Loucy (cell line): ENCODE data around the gene POLR2B.

Experiments
- H2AFZ ChIP-seq: fragments of 200-600 bp; sonication (generic); 2 replicates; pipeline ENCODE4 v1.6.0; 2016; ENCODE audit warnings: antibody characterized with exemption, mild to moderate bottlenecking, low read length, moderate library complexity
- H3F3A ChIP-seq: fragments of 200-600 bp; 2 replicates; pipeline ENCODE4 v1.6.0; 2016; ENCODE audit warnings: antibody characterized with exemption, low read depth, mild to moderate bottlenecking
- H3K27me3 ChIP-seq: fragments of 200-600 bp; sonication (generic); 2 replicates; pipeline ENCODE4 v1.6.1; 2014; ENCODE audit warnings: low read length, mild to moderate bottlenecking; ENCODE audit not compliant: insufficient read depth, poor library complexity, severe bottlenecking
- H3K36me3 ChIP-seq: fragments of 200-600 bp; sonication (generic); 2 replicates; pipeline ENCODE4 v1.6.1; 2016; ENCODE audit warnings: low read length; ENCODE audit not compliant: insufficient read depth
- H3K4me1 ChIP-seq: fragments of 200-600 bp; sonication (generic); 2 replicates; pipeline ENCODE4 v1.5.1; 2014; ENCODE audit warnings: low read length, mild to moderate bottlenecking; ENCODE audit not compliant: insufficient read depth, poor library complexity, severe bottlenecking
- H3K4me2 ChIP-seq: fragments of 200-600 bp; sonication (generic); 2 replicates; pipeline ENCODE4 v1.6.0; 2014; ENCODE audit warnings: antibody characterized with exemption, low read length, low read depth, mild to moderate bottlenecking; ENCODE audit not compliant: poor library complexity, severe bottlenecking
- H3K4me3 ChIP-seq: fragments of 200-600 bp; sonication (generic); 2 replicates; pipeline ENCODE4 v1.5.1; 2014; ENCODE audit warnings: low read length, mild to moderate bottlenecking, mixed read lengths; ENCODE audit not compliant: poor library complexity, severe bottlenecking
- H3K79me2 ChIP-seq: fragments of 200-600 bp; sonication (generic); 2 replicates; pipeline ENCODE4 v1.6.1; 2014; ENCODE audit warnings: low read length; ENCODE audit not compliant: insufficient read depth
- H3K9ac ChIP-seq: fragments of 200-600 bp; sonication (generic); 2 replicates; pipeline ENCODE4 v1.6.0; 2014; ENCODE audit warnings: mild to moderate bottlenecking, low read depth, low read length, moderate library complexity; ENCODE audit not compliant: poor library complexity, severe bottlenecking
- H3K9me2 ChIP-seq: fragments of 200-600 bp; sonication (generic); replicated peaks from 2 replicates; pipeline ENCODE4 v1.6.1; 2016; ENCODE audit warnings: low read depth, low read length, mixed read lengths
- H3K9me3 ChIP-seq: fragments of 200-600 bp; sonication (generic); 2 replicates; pipeline ENCODE4 v1.6.1; 2014; ENCODE audit warnings: mild to moderate bottlenecking, antibody characterized with exemption, low read length, low read depth; ENCODE audit not compliant: insufficient read depth
- H4K20me1 ChIP-seq: fragments of 200-600 bp; sonication (generic); 2 replicates; pipeline ENCODE4 v1.6.0; 2014; ENCODE audit warnings: antibody characterized with exemption, low read length, mild to moderate bottlenecking; ENCODE audit not compliant: insufficient read depth, poor library complexity, severe bottlenecking
- CTCF ChIP-seq: fragments of 200-600 bp; sonication (generic); conservative IDR thresholded peaks from 2 replicates; pipeline ENCODE4 v1.5.1; 2014; ENCODE audit warnings: mild to moderate bottlenecking, antibody characterized with exemption, low read length
- EZH2phosphoT487 ChIP-seq: fragments of 200-600 bp; IDR thresholded peaks from 2 replicates; pipeline ENCODE4 v1.6.1; 2018; ENCODE audit warnings: antibody characterized with exemption, mild to moderate bottlenecking, moderate library complexity, borderline replicate concordance

The POLR2B gene

GRCh38 chr4:56972389-56972788, 6.3 kb upstream of the POLR2B start:
- Histone ChIP-seq H3K36me3 (peaks cover 50% of the 10 kb centered on the region), H3K4me1 (peaks cover 17% of the 10 kb centered on the region), H2AFZ (no peak overlapping the region), H3K27me3 (no peaks in the 10 kb centered on the region), H3K9me2 (no peaks in the 10 kb centered on the region), H3F3A (no peaks in the 10 kb centered on the region), H3K4me2 (no peak overlapping the region), H3K9me3 (peaks cover 14% of the 10 kb centered on the region), H3K79me2 (peaks cover 52% of the 10 kb centered on the region), H3K9ac (no peak overlapping the region), H4K20me1 (peaks cover 21% of the 10 kb centered on the region), H3K4me3 (no peak overlapping the region)
- TF ChIP-seq CTCF (no peak), EZH2phosphoT487 (no peak)

DNA sequence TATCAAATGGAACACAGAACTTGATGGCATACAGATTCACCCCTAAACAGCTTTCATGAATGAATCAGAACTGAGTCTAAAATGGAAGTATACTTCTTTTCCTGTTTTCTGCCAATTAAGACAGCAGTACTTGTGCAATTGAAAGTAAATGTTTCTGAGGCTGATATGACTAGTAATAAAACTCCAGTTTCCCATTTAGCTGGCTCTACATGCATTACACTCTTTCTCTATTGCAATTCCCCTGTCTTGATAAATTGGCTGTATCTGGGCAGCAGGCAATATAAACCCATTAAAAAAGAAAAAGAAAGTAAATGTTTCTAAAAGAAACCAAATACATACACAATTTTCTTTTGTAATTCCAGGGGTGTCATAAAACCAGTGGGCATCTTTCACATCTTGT, 5.9 kb upstream of the POLR2B start:
- Histone ChIP-seq H3K9me2 (no peaks in the 10 kb centered on the region), H2AFZ (no peak overlapping the region), H4K20me1 (peaks cover 21% of the 10 kb centered on the region), H3F3A (no peaks in the 10 kb centered on the region), H3K4me1 (peaks cover 17% of the 10 kb centered on the region), H3K79me2 (peaks cover 52% of the 10 kb centered on the region), H3K4me2 (no peak overlapping the region), H3K9ac (no peak overlapping the region), H3K36me3 (peaks cover 46% of the 10 kb centered on the region), H3K9me3 (peaks cover 14% of the 10 kb centered on the region), H3K27me3 (no peaks in the 10 kb centered on the region), H3K4me3 (no peak overlapping the region)
- TF ChIP-seq CTCF, result no peak
- no peak for TF ChIP-seq EZH2phosphoT487

DNA sequence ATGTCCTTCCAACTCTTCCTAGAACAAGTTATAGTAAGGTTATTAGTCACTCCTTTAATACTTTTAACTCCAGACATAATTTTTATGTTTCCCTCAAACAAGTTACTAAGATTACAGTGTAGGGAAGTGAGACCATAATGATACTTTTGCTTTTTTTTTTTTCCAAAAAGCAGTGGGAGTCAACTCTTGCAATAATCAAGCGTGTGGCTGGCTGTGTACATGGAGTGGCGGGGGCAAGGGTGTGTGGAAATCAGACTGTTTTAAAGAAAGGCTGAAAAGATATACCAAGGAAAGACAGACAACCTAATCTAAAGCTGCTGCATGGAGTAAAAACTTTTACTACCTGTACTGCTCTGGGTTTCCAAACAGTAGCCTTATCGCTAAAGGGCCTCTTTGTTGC, 5.4 kb upstream of the POLR2B start:
- peak overlapping the region; percentile 97 for H3K4me2 ChIP-seq
- H3K79me2 ChIP-seq, result peaks cover 52% of the 10 kb centered on the region
- H4K20me1 ChIP-seq, result peaks cover 21% of the 10 kb centered on the region
- peak overlapping the region; percentile 96 for H3K4me3 ChIP-seq
- H3K9me3 ChIP-seq, result peaks cover 14% of the 10 kb centered on the region
- H3F3A ChIP-seq, result no peaks in the 10 kb centered on the region
- H3K9ac ChIP-seq, result no peak overlapping the region
- H3K4me1 ChIP-seq, result peaks cover 17% of the 10 kb centered on the region
- TF ChIP-seq EZH2phosphoT487 (no peak), CTCF (no peak)
- H3K36me3 ChIP-seq, result peaks cover 42% of the 10 kb centered on the region
- H3K9me2 ChIP-seq, result no peaks in the 10 kb centered on the region
- no peak overlapping the region for H2AFZ ChIP-seq
- H3K27me3 ChIP-seq, result no peaks in the 10 kb centered on the region
